ENCODE measurements around the gene VAV2. TPM values are rescaled to one million over a fixed set of nuclear protein-coding genes. Genes with fewer than 3 reads are reported as not detected.

Gene VAV2
- total and polyA plus RNA-seq, 2 donors: 5.4 to 9.8 TPM

DNA sequence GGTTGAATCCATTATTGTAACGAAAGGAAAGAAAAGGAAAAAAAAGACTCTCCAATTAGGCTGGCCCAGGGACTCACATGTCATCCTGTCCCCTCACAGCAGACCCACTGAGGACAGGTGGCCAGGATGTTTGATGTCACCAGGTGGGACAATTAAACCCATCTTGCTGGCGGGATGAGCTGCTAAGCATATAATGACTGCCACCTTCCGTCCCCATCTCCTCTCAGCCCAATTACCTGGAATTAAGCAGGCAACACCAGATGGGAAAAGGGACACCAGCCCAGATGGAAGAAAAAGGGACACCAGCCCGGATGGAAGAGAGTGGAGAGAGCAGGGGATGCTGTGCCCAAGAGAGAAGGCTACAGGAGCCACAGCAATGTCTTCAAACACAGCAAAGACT is 137.4 kb downstream of the VAV2 start:
- DNase-seq (ENCODE audit: low read depth in 6 of 9, low spot score in 9 of 9): no peak
- Histone ChIP-seq H3K9me3 (ENCODE audit: control insufficient read depth in 2 of 2, insufficient read depth in 1 of 2, low read length in 1 of 2) (no peaks in the 10 kb centered on the region), H3K27me3 (ENCODE audit: control insufficient read depth in 2 of 2, insufficient read depth in 1 of 2, low read length in 1 of 2) (no peaks in the 10 kb centered on the region), H3K4me1 (ENCODE audit: control insufficient read depth in 2 of 2, insufficient read depth in 2 of 2, low read length in 2 of 2) (peaks cover 0 to 3% of the 10 kb centered on the region in 2 donors), H3K36me3 (ENCODE audit: control insufficient read depth in 2 of 2, insufficient read depth in 2 of 2, low read length in 1 of 2) (no peaks in the 10 kb centered on the region), H3K4me3 (ENCODE audit: low read length in 2 of 2) (no peak overlapping the region), H3K27ac (ENCODE audit: low read depth in 1 of 2, low read length in 1 of 2) (no peak overlapping the region)
- WGBS: 94% methylated on average over 4 of the region's 4 CpGs

DNA sequence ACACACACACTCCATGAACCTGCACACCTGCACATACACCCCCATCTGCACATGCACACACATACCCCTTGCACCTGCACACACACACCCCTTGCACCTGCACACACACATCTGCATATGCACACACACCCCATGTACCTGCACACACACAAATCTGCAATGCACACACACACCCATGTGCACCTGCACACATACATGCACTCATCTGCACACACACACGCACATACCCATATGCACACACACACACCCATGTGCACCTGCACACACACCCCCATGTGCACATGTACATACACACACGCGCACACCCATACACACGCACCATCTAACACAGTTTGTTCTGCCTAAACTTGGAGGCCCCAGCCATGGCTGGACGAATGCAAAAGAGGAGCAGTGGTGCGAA is 138.1 kb downstream of the VAV2 start:
- H3K27ac ChIP-seq (ENCODE audit: low read depth in 1 of 2, low read length in 1 of 2): no peak overlapping the region
- H3K36me3 ChIP-seq (ENCODE audit: control insufficient read depth in 2 of 2, insufficient read depth in 2 of 2, low read length in 1 of 2): no peaks in the 10 kb centered on the region
- peaks cover 0 to 3% of the 10 kb centered on the region in 2 donors for H3K4me1 ChIP-seq (ENCODE audit: control insufficient read depth in 2 of 2, insufficient read depth in 2 of 2, low read length in 2 of 2)
- H3K4me3 ChIP-seq (ENCODE audit: low read length in 2 of 2): no peak overlapping the region
- H3K9me3 ChIP-seq (ENCODE audit: control insufficient read depth in 2 of 2, insufficient read depth in 1 of 2, low read length in 1 of 2): no peaks in the 10 kb centered on the region
- no peaks in the 10 kb centered on the region for H3K27me3 ChIP-seq (ENCODE audit: control insufficient read depth in 2 of 2, insufficient read depth in 1 of 2, low read length in 1 of 2)
- WGBS: 90% methylated on average over 6 of the region's 6 CpGs
- no peak for DNase-seq (ENCODE audit: low read depth in 6 of 9, low spot score in 9 of 9)

DNA sequence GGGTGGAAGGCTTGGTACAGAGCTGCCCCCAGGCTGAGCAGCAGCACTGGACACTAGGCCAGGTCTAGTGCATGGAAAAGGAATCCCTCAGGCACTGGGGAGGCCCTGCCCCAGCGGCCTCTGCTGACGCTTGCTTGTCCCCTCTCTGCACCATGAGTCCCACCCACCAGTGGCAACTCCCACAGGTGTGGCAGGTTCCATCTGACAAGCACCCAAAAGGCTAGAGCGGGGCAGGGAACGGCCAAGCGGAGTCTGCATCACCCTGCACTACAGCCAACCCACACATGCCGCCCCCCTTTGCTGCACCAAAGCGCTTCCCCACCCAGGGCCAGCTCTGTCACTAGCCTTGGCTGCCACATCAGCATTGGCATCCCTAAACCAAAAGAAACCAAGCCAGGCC is 138.8 kb downstream of the VAV2 start:
- Histone ChIP-seq H3K27ac (ENCODE audit: low read depth in 1 of 2, low read length in 1 of 2) (no peak overlapping the region), H3K36me3 (ENCODE audit: control insufficient read depth in 2 of 2, insufficient read depth in 2 of 2, low read length in 1 of 2) (no peaks in the 10 kb centered on the region), H3K9me3 (ENCODE audit: control insufficient read depth in 2 of 2, insufficient read depth in 1 of 2, low read length in 1 of 2) (no peaks in the 10 kb centered on the region), H3K4me1 (ENCODE audit: control insufficient read depth in 2 of 2, insufficient read depth in 2 of 2, low read length in 2 of 2) (peaks cover 0 to 3% of the 10 kb centered on the region in 2 donors), H3K4me3 (ENCODE audit: low read length in 2 of 2) (no peak overlapping the region), H3K27me3 (ENCODE audit: control insufficient read depth in 2 of 2, insufficient read depth in 1 of 2, low read length in 1 of 2) (no peaks in the 10 kb centered on the region)
- WGBS: over 99% methylated on average over 7 of the region's 7 CpGs
- no peak for DNase-seq (ENCODE audit: low read depth in 6 of 9, low spot score in 9 of 9)

DNA sequence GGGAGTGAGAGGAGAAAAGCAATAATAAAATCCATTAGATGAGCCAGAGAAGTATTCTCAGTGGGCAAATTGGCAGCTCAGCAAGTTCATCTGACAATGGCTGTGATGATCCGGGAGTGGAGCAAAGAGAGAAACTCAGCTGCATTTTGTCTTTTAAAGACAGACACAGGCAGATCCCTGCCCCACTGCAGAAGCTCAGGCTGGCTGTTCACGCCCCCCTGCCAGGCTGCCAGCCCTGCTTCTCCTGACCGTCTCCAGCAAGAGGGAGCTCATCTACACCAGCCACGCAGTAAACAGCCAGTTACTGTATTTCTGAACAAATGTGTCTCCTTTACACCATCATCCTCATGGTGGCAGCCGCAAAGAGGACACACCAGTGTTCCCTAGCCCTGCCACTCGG is 139.7 kb downstream of the VAV2 start:
- Histone ChIP-seq H3K27me3 (ENCODE audit: control insufficient read depth in 2 of 2, insufficient read depth in 1 of 2, low read length in 1 of 2) (no peaks in the 10 kb centered on the region), H3K36me3 (ENCODE audit: control insufficient read depth in 2 of 2, insufficient read depth in 2 of 2, low read length in 1 of 2) (no peaks in the 10 kb centered on the region), H3K9me3 (ENCODE audit: control insufficient read depth in 2 of 2, insufficient read depth in 1 of 2, low read length in 1 of 2) (no peaks in the 10 kb centered on the region), H3K4me3 (ENCODE audit: low read length in 2 of 2) (no peak overlapping the region), H3K27ac (ENCODE audit: low read depth in 1 of 2, low read length in 1 of 2) (no peak overlapping the region), H3K4me1 (ENCODE audit: control insufficient read depth in 2 of 2, insufficient read depth in 2 of 2, low read length in 2 of 2) (peaks cover 0 to 3% of the 10 kb centered on the region in 2 donors)
- WGBS: 95% methylated on average over 6 of the region's 6 CpGs
- DNase-seq (ENCODE audit: low read depth in 6 of 9, low spot score in 9 of 9): no peak

DNA sequence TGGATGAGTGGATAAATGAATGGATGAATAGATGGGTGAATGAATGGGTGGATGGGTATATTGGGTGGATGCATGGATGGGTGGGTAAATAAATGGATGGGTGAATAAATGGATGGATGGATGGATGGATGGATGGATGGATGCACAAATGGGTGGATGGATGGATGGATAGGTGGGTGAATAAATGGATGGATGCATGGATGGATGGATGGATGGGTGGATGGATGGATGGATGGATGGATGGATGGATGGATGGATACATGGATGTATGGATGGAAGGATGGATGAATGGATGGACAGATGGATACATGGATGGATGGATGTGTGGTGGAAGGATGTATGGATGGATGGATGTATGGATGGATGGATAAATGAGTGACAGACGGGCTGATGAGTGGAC is 140.4 kb downstream of the VAV2 start:
- Histone ChIP-seq H3K9me3 (ENCODE audit: control insufficient read depth in 2 of 2, insufficient read depth in 1 of 2, low read length in 1 of 2) (no peaks in the 10 kb centered on the region), H3K27me3 (ENCODE audit: control insufficient read depth in 2 of 2, insufficient read depth in 1 of 2, low read length in 1 of 2) (no peaks in the 10 kb centered on the region), H3K27ac (ENCODE audit: low read depth in 1 of 2, low read length in 1 of 2) (no peak overlapping the region), H3K4me3 (ENCODE audit: low read length in 2 of 2) (no peak overlapping the region), H3K4me1 (ENCODE audit: control insufficient read depth in 2 of 2, insufficient read depth in 2 of 2, low read length in 2 of 2) (peaks cover 0 to 3% of the 10 kb centered on the region in 2 donors), H3K36me3 (ENCODE audit: control insufficient read depth in 2 of 2, insufficient read depth in 2 of 2, low read length in 1 of 2) (no peaks in the 10 kb centered on the region)
- WGBS: 93% methylated on average over 1 of the region's 1 CpG
- no peak for DNase-seq (ENCODE audit: low read depth in 6 of 9, low spot score in 9 of 9)

DNA sequence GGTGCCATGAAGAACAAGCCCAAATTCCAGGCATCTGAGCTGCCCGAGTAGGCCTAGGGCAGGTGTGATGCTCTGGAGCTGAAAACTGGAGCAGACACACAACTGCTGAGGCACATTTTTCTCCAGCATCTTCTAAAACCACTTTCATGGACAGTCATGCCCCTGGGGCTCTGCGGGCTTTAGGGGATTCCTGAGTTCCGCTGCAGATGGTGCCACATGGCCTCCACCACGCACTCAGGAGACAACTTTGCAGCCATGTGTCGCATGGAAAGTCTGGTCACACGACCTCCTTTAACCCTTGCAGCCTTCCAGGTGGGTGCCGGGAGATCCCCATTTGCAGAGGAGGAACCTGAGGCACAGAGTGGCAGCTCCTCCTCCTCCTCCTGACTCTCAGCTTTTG is 141.2 kb downstream of the VAV2 start:
- no peak overlapping the region for H3K27ac ChIP-seq (ENCODE audit: low read depth in 1 of 2, low read length in 1 of 2)
- 92% methylated on average over 7 of the region's 7 CpGs for WGBS
- peaks cover 0 to 2% of the 10 kb centered on the region in 2 donors for H3K4me1 ChIP-seq (ENCODE audit: control insufficient read depth in 2 of 2, insufficient read depth in 2 of 2, low read length in 2 of 2)
- DNase-seq (ENCODE audit: low read depth in 6 of 9, low spot score in 9 of 9): no peak
- no peaks in the 10 kb centered on the region for H3K9me3 ChIP-seq (ENCODE audit: control insufficient read depth in 2 of 2, insufficient read depth in 1 of 2, low read length in 1 of 2)
- H3K36me3 ChIP-seq (ENCODE audit: control insufficient read depth in 2 of 2, insufficient read depth in 2 of 2, low read length in 1 of 2): no peaks in the 10 kb centered on the region
- no peaks in the 10 kb centered on the region for H3K27me3 ChIP-seq (ENCODE audit: control insufficient read depth in 2 of 2, insufficient read depth in 1 of 2, low read length in 1 of 2)
- no peak overlapping the region for H3K4me3 ChIP-seq (ENCODE audit: low read length in 2 of 2)

DNA sequence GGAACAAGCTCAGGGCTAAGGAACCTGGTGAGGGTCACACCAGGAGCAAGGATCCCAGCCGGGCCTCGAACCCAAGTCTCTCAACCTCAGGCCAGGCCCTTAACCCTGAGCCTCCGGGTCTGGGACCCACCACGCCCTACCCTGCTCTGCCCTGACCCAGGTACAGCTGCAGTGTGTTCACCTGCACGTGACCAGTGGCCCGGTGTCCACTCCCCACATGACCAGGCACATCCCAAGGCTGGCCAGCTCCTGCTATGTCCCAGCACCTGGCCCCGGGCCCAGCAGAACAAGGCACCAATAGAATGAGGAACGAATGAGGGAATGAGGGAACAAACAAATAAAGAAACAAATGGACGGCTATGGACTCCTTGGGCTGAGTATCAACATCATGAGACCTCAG is 142.0 kb downstream of the VAV2 start:
- H3K4me1 ChIP-seq (ENCODE audit: control insufficient read depth in 2 of 2, insufficient read depth in 2 of 2, low read length in 2 of 2): peaks cover 0 to under 1% of the 10 kb centered on the region in 2 donors
- no peaks in the 10 kb centered on the region for H3K9me3 ChIP-seq (ENCODE audit: control insufficient read depth in 2 of 2, insufficient read depth in 1 of 2, low read length in 1 of 2)
- 88% methylated on average over 9 of the region's 9 CpGs for whole genome bisulfite sequencing
- no peak overlapping the region for H3K27ac ChIP-seq (ENCODE audit: low read depth in 1 of 2, low read length in 1 of 2)
- no peaks in the 10 kb centered on the region for H3K27me3 ChIP-seq (ENCODE audit: control insufficient read depth in 2 of 2, insufficient read depth in 1 of 2, low read length in 1 of 2)
- H3K36me3 ChIP-seq (ENCODE audit: control insufficient read depth in 2 of 2, insufficient read depth in 2 of 2, low read length in 1 of 2): no peaks in the 10 kb centered on the region
- DNase-seq (ENCODE audit: low read depth in 6 of 9, low spot score in 9 of 9): no peak
- no peak overlapping the region for H3K4me3 ChIP-seq (ENCODE audit: low read length in 2 of 2)

DNA sequence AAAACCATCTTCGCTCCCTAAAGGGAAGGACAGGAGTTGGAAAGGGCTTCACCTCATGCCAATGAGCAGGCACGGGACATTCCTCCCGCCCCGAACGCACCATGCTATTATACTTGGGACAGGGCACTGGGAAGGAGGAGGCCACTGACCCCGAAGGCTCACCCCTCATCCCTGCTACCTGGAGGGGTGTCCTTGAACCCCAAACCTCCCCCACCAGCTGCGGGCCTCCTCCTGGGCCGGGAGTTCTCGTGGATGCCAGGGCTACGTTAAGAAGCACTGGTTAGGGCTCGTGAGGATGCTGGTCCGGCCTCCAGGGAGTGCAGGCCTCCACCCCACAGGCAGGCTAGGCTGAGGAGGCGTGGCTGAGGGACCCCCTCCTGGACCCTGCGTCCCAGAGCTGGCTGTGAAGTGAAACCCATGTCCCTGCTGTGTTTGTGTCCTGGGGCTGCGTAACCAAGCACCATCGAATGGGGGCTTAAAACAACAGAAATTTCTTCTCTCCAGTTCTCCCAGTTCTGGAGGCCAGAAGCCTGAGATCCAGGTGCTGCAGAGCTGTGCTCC is 142.9 kb downstream of the VAV2 start:
- Histone ChIP-seq H3K36me3 (ENCODE audit: control insufficient read depth in 2 of 2, insufficient read depth in 2 of 2, low read length in 1 of 2) (no peaks in the 10 kb centered on the region), H3K4me1 (ENCODE audit: control insufficient read depth in 2 of 2, insufficient read depth in 2 of 2, low read length in 2 of 2) (peaks cover 0 to 8% of the 10 kb centered on the region in 2 donors), H3K27me3 (ENCODE audit: control insufficient read depth in 2 of 2, insufficient read depth in 1 of 2, low read length in 1 of 2) (peaks cover 0 to 3% of the 10 kb centered on the region in 2 donors), H3K27ac (ENCODE audit: low read depth in 1 of 2, low read length in 1 of 2) (no peak overlapping the region), H3K9me3 (ENCODE audit: control insufficient read depth in 2 of 2, insufficient read depth in 1 of 2, low read length in 1 of 2) (no peaks in the 10 kb centered on the region), H3K4me3 (ENCODE audit: low read length in 2 of 2) (no peak overlapping the region)
- 91% methylated on average over 16 of the region's 16 CpGs for WGBS
- no peak for DNase-seq (ENCODE audit: low read depth in 6 of 9, low spot score in 9 of 9)

DNA sequence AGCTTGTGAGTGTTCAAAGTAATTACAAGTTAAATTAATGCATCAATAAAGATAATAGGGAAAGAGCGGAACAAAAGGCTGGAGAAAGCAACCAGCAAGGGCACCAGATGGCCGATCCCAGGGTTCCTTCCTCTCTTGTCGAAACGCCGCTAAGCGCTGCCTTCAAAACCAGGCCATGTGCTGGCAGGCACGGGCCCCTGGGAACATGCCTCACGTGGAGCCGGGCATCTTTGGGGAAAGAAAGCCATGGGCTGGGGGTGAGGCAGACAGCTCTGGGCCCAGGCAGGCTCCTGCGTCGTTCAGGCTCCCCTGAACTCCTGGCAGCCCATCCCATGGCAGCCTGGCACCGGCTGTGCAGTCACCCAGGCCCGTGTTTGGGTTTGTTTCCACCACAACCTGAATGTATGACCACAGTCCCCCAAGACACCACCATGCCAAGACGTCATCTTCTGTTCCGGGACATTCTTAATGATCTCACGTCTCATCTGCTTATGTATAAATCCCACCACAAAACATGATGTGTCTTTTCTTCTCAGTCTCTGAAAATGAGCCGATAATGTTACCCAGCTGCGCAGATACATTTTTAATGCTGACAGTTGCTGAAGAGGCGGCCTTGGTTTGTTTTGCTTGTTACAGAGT is 143.5 kb downstream of the VAV2 start:
- no peaks in the 10 kb centered on the region for H3K36me3 ChIP-seq (ENCODE audit: control insufficient read depth in 2 of 2, insufficient read depth in 2 of 2, low read length in 1 of 2)
- H3K4me3 ChIP-seq (ENCODE audit: low read length in 2 of 2): no peak overlapping the region
- DNase-seq (ENCODE audit: low read depth in 6 of 9, low spot score in 9 of 9): no peak
- peaks cover 0 to 3% of the 10 kb centered on the region in 2 donors for H3K27me3 ChIP-seq (ENCODE audit: control insufficient read depth in 2 of 2, insufficient read depth in 1 of 2, low read length in 1 of 2)
- peaks cover 0 to 11% of the 10 kb centered on the region in 2 donors for H3K4me1 ChIP-seq (ENCODE audit: control insufficient read depth in 2 of 2, insufficient read depth in 2 of 2, low read length in 2 of 2)
- no peak overlapping the region for H3K27ac ChIP-seq (ENCODE audit: low read depth in 1 of 2, low read length in 1 of 2)
- 97% methylated on average over 19 of the region's 19 CpGs for WGBS
- H3K9me3 ChIP-seq (ENCODE audit: control insufficient read depth in 2 of 2, insufficient read depth in 1 of 2, low read length in 1 of 2): no peaks in the 10 kb centered on the region
